Keratinocyte (primary cell): ENCODE data around the gene TRAIP. TPM values are rescaled to one million over a fixed set of nuclear protein-coding genes. Genes with fewer than 3 reads are reported as not detected.

Experiments
- DNase-seq: peaks from one replicate; pipeline ENCODE4 v3.0.0-alpha.2; 2011; ENCODE audit warnings: low read depth, missing footprints, low spot score
- FAIRE-seq: peaks from 2 replicates; lab custom pipeline; 2011; peaks lifted over from hg19 to GRCh38; lab: Jason Lieb, UNC
- H2AFZ ChIP-seq: 2 replicates; pipeline ENCODE4 v1.6.0; 2012; ENCODE audit warnings: low read length, control low read depth, inconsistent platforms; ENCODE audit not compliant: control insufficient read depth
- H3K27ac ChIP-seq: 2 replicates; pipeline ENCODE4 v1.5.1; 2011; ENCODE audit warnings: low read length; ENCODE audit not compliant: control insufficient read depth, insufficient read depth
- H3K27me3 ChIP-seq: 3 replicates; pipeline ENCODE4 v1.6.0; 2011; ENCODE audit warnings: low read length; ENCODE audit not compliant: control insufficient read depth, insufficient read depth; ENCODE audit errors: extremely low read depth
- H3K36me3 ChIP-seq, 2 experiments: 2 replicates in 1 of 2; 3 replicates in 1 of 2; pipeline ENCODE4 v1.5.1; 2011; ENCODE audit warnings: low read length in 2 of 2, mild to moderate bottlenecking in 1 of 2; ENCODE audit not compliant: control insufficient read depth in 2 of 2, insufficient read depth in 2 of 2; ENCODE audit errors: extremely low read depth in 1 of 2
- H3K4me1 ChIP-seq: 3 replicates; pipeline ENCODE4 v1.5.1; 2011; ENCODE audit warnings: low read length; ENCODE audit not compliant: control insufficient read depth, insufficient read depth; ENCODE audit errors: extremely low read depth
- H3K4me2 ChIP-seq: 3 replicates; pipeline ENCODE4 v1.6.0; 2011; ENCODE audit warnings: low read depth, low read length; ENCODE audit not compliant: control insufficient read depth, insufficient read depth; ENCODE audit errors: extremely low read depth
- H3K4me3 ChIP-seq, 3 experiments: fragments of 200-600 bp in 1 of 3; sonication (generic) in 1 of 3; 2 replicates in 2 of 3; 3 replicates in 1 of 3; pipeline ENCODE4 v1.5.1; 2011 to 2016; ENCODE audit warnings: low read length in 3 of 3, mild to moderate bottlenecking in 3 of 3, control low read depth in 2 of 3, inconsistent platforms in 1 of 3, low read depth in 1 of 3, mixed read lengths in 1 of 3, mixed run types in 1 of 3, moderate library complexity in 1 of 3; ENCODE audit not compliant: control insufficient read depth in 2 of 3, insufficient read depth in 2 of 3; ENCODE audit errors: extremely low read depth in 1 of 3
- H3K79me2 ChIP-seq: 2 replicates; pipeline ENCODE4 v1.6.0; 2012; ENCODE audit warnings: low read length; ENCODE audit not compliant: control insufficient read depth, insufficient read depth
- H3K9ac ChIP-seq: 3 replicates; pipeline ENCODE4 v1.6.0; 2011; ENCODE audit warnings: low read length; ENCODE audit not compliant: control insufficient read depth, insufficient read depth; ENCODE audit errors: extremely low read depth
- H3K9me1 ChIP-seq: 3 replicates; pipeline ENCODE4 v1.6.0; 2011; ENCODE audit warnings: low read length; ENCODE audit not compliant: control insufficient read depth, insufficient read depth; ENCODE audit errors: extremely low read depth
- H3K9me3 ChIP-seq: 2 replicates; pipeline ENCODE4 v1.5.1; 2012; ENCODE audit warnings: low read depth, low read length; ENCODE audit not compliant: control insufficient read depth
- H4K20me1 ChIP-seq: 3 replicates; pipeline ENCODE4 v1.6.0; 2011; ENCODE audit warnings: low read length; ENCODE audit not compliant: control insufficient read depth, insufficient read depth; ENCODE audit errors: extremely low read depth
- EZH2 ChIP-seq: IDR thresholded peaks from one replicate; pipeline ENCODE4 v1.6.1; 2012; ENCODE audit warnings: inconsistent platforms, mild to moderate bottlenecking, low read length, moderate library complexity
- dilution Hi-C: fragments of 300-500 bp; cut with MboI; formaldehyde crosslinking; loops from one replicate; pipeline ENCODE4 v1.7.0; 2020; ENCODE audit warnings: low sequenced_read_pairs; ENCODE audit not compliant: extremely low pct_ligation_motif_present
- polyA plus RNA-seq, 5 experiments: library from polyadenylated mRNA; depleted of rRNA in 3 of 5; stranded (reverse) in 3 of 5; stranded (forward) in 1 of 5; unstranded in 1 of 5; fragments of >200 nt; gene quantifications; 1 replicate in 1 of 5; 2 replicates in 3 of 5; 3 replicates in 1 of 5; pipeline versions ENCODE4 v1.2.1 to v1.2.3, GENCODE V29; 2011 to 2012; ENCODE audit warnings: missing spikeins in 2 of 5, low read depth in 1 of 5, low replicate concordance in 1 of 5
- TF ChIP-seq, protein P1 (sequence below), 3 experiments: IDR thresholded peaks in 1 of 3; conservative IDR thresholded peaks in 1 of 3; optimal IDR thresholded peaks in 1 of 3; 2 replicates in 2 of 3; 3 replicates in 1 of 3; pipeline versions ENCODE3 to v1.5.1; 2011; ENCODE audit warnings: low read length in 3 of 3, mild to moderate bottlenecking in 3 of 3, moderate library complexity in 2 of 3, control low read depth in 1 of 3, inconsistent platforms in 1 of 3; ENCODE audit not compliant: insufficient read depth in 2 of 3; ENCODE audit errors: extremely low read depth in 1 of 3

The TRAIP gene
- polyA plus RNA-seq, 1 donor (not counting 4 experiments of a cell fraction or from before 2014, with no cell fraction given) = 5.8 TPM

DNA sequence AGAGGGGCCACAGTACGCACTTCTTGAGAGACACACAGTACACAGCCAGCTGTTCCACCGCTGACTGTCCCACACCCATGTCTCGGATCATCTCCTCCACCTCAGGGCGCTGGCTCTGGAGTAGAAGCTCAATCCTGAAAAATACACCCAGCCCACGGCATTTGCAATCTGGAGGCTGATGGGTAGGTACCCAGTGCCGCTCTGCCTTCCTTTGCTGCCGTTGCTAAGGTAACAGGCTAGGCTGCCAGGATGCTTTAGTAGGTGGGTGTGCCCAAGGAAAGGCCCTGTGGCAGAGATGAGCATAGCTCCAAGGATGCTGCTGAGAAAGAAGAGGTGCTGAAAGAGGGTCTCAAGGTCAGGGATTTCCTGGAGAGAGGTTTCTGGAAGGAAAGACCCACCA is 14.6 kb downstream of the TRAIP start:
- H3K27ac ChIP-seq = no peak overlapping the region
- H3K9me3 ChIP-seq = no peaks in the 10 kb centered on the region
- H3K9ac ChIP-seq = no peak overlapping the region
- no peaks in the 10 kb centered on the region for H3K27me3 ChIP-seq
- H3K36me3 ChIP-seq = peaks cover 0 to 12% of the 10 kb centered on the region in 2 experiments
- H3K4me1 ChIP-seq = no peaks in the 10 kb centered on the region
- DNase-seq = no peak
- no peaks in the 10 kb centered on the region for H3K79me2 ChIP-seq
- FAIRE-seq = no peak
- no peak overlapping the region for H3K4me3 ChIP-seq
- no peak for TF ChIP-seq EZH2
- TF ChIP-seq, protein P1, sequence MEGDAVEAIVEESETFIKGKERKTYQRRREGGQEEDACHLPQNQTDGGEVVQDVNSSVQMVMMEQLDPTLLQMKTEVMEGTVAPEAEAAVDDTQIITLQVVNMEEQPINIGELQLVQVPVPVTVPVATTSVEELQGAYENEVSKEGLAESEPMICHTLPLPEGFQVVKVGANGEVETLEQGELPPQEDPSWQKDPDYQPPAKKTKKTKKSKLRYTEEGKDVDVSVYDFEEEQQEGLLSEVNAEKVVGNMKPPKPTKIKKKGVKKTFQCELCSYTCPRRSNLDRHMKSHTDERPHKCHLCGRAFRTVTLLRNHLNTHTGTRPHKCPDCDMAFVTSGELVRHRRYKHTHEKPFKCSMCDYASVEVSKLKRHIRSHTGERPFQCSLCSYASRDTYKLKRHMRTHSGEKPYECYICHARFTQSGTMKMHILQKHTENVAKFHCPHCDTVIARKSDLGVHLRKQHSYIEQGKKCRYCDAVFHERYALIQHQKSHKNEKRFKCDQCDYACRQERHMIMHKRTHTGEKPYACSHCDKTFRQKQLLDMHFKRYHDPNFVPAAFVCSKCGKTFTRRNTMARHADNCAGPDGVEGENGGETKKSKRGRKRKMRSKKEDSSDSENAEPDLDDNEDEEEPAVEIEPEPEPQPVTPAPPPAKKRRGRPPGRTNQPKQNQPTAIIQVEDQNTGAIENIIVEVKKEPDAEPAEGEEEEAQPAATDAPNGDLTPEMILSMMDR (optimal IDR thresholded peaks at IDR 0.05 in 1 of 3, IDR thresholded peaks at IDR 0.05 in 1 of 3, conservative IDR thresholded peaks at IDR 0.05 in 1 of 3; ENCODE audit: extremely low read depth in 1 of 3, insufficient read depth in 2 of 3, low read length in 3 of 3) = no peak
- no peaks in the 10 kb centered on the region for H3K9me1 ChIP-seq
- H2AFZ ChIP-seq = no peak overlapping the region
- no peaks in the 10 kb centered on the region for H4K20me1 ChIP-seq
- dilution Hi-C loops = no loop called here
- no peak overlapping the region for H3K4me2 ChIP-seq

DNA sequence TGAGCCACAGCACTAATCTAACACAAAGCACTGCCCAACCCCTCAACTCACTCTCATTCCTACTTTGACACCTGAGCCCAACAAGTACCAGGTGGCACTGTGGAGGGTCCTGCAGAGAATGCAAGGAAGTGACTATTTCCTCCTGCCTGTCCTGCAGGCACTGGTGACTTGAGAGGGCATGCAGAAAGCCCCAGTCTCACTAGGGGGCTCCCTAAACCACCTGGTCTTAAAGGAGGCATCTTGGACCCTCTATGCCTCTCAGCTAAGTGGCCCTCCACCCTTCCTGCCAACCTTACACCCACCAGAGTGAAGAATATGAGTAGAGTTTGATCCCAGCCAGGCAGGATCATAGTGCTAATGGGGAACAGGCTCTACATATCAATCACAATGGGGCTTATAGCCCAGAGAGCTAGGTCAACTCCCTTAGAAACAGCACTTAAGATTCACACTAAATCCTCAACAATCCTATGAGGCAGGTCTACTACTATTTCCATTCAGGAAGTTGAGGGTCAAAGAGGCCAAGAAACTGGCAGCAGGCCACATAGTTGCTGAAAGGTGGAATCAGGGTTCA is 15.2 kb downstream of the TRAIP start:
- no peak for DNase-seq
- H3K9me3 ChIP-seq = no peaks in the 10 kb centered on the region
- no peak overlapping the region for H2AFZ ChIP-seq
- H3K9ac ChIP-seq = no peak overlapping the region
- H3K4me2 ChIP-seq = no peak overlapping the region
- H4K20me1 ChIP-seq = no peaks in the 10 kb centered on the region
- H3K4me3 ChIP-seq = no peak overlapping the region
- TF ChIP-seq, protein P1 (optimal IDR thresholded peaks at IDR 0.05 in 1 of 3, IDR thresholded peaks at IDR 0.05 in 1 of 3, conservative IDR thresholded peaks at IDR 0.05 in 1 of 3; ENCODE audit: extremely low read depth in 1 of 3, insufficient read depth in 2 of 3, low read length in 3 of 3) = peak; percentile 22 to 60 (median 22)
- TF ChIP-seq EZH2 = no peak
- no peak overlapping the region for H3K27ac ChIP-seq
- no peaks in the 10 kb centered on the region for H3K9me1 ChIP-seq
- no peaks in the 10 kb centered on the region for H3K27me3 ChIP-seq
- H3K79me2 ChIP-seq = no peaks in the 10 kb centered on the region
- no peaks in the 10 kb centered on the region for H3K4me1 ChIP-seq
- FAIRE-seq = no peak
- dilution Hi-C loops = no loop called here
- H3K36me3 ChIP-seq = peaks cover 0 to 12% of the 10 kb centered on the region in 2 experiments
